Activated T-helper 2 cell treated with anti-CD3 and anti-CD28 coated beads, Interferon-gamma antibody, Interleukin-2, Interleukin-4, amounts not matched to agents 10 μg/mL and 5 μg/mL and 100 μg/mL, durations not matched to agents 14 hours and 24 hours and 36 hours (primary cell): ENCODE data around the gene OR52L1. TPM values are rescaled to one million over a fixed set of nuclear protein-coding genes. Genes with fewer than 3 reads are reported as not detected.
"Not testable (repeated sequence)": the region's sequence is repeated elsewhere in the genome, so short reads cannot be mapped to it uniquely, and the experiment has no call there.

Experiments
- DNase-seq: peaks from one replicate; pipeline ENCODE4 v3.0.0; 2021; ENCODE audit warnings: low spot score
- H3K27ac Mint-ChIP-seq: one replicate; pipeline ENCODE4 v1.8.0; 2021; ENCODE audit warnings: mixed read lengths
- H3K27me3 Mint-ChIP-seq: one replicate; pipeline ENCODE4 v1.8.0; 2021; ENCODE audit warnings: low read depth, mixed read lengths
- H3K36me3 Mint-ChIP-seq: one replicate; pipeline ENCODE4 v1.8.0; 2021; ENCODE audit warnings: low read depth, mixed read lengths
- H3K4me1 Mint-ChIP-seq: one replicate; pipeline ENCODE4 v1.8.0; 2021; ENCODE audit warnings: low read depth, mixed read lengths
- H3K4me3 Mint-ChIP-seq: one replicate; pipeline ENCODE4 v1.8.0; 2021; ENCODE audit warnings: low read depth, mild to moderate bottlenecking, moderate library complexity, mixed read lengths
- H3K9me3 Mint-ChIP-seq: one replicate; pipeline ENCODE4 v1.8.0; 2021; ENCODE audit warnings: mixed read lengths
- intact Hi-C: fragments of 100-400 bp; cut with micrococcal nuclease; formaldehyde crosslinking; loops from one replicate; pipeline ENCODE4 v1.15.1; 2023
- total RNA-seq: library from RNA; stranded (reverse); gene quantifications from 2 replicates; pipeline ENCODE4 v1.2.3, GENCODE V29; 2022

The OR52L1 gene
- total RNA-seq, 1 donor from 2014 or later: not detected

DNA sequence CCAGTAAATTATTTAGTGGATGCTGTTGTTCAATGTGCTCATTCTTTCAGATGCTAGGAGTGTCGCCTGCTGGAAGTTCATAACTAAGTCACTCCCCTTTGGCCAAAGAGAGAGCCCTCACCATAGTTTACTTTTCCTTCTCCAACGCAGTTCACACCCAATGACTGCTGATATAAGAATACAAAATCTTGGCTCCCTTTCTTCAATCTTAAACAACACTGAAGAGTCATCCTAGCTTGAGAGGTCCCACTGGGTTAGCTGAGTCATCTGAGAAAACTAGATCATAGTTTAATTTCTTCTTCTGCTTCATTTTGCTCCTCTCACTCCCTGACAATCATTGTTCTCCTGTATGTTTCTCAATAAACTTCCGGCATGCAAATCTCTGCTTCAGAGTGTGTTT, 5.4 kb upstream of the OR52L1 start:
- Mint-ChIP-seq H3K27me3 (peaks cover 2% of the 10 kb centered on the region), H3K27ac (no peak overlapping the region), H3K9me3 (no peaks in the 10 kb centered on the region), H3K4me3 (no peak overlapping the region), H3K4me1 (no peaks in the 10 kb centered on the region), H3K36me3 (no peaks in the 10 kb centered on the region)
- DNase-seq: no peak
- intact Hi-C loops: no loop called here

DNA sequence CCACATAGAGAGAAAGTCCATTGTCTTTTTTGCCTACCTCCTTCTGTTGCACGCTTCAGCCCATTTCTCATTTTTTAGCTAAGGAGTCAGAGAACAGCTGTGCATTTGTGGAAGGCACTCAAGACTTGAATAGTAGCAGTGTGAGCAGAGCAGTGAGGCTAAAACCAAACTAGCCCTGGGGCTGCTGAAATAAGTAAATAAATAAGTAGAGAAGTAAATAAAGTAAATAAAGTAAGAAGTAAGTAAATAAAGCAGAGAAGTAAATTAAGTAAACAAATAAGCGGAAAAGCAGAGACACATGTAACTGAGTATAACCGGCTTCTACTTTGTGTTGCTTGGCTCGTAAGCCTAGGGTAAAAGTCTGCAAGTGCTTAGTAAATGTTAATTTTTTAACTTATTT, 2.4 kb upstream of the OR52L1 start:
- intact Hi-C loops: loop anchor here (10.0 kb wide), 1 partner anchor 56 kb away; no protein-coding TSS in a partner anchor
- Mint-ChIP-seq H3K9me3 (no peaks in the 10 kb centered on the region), H3K27me3 (peaks cover 2% of the 10 kb centered on the region), H3K4me1 (no peaks in the 10 kb centered on the region), H3K36me3 (no peaks in the 10 kb centered on the region), H3K4me3 (no peak overlapping the region), H3K27ac (no peak overlapping the region)
- DNase-seq: no peak

DNA sequence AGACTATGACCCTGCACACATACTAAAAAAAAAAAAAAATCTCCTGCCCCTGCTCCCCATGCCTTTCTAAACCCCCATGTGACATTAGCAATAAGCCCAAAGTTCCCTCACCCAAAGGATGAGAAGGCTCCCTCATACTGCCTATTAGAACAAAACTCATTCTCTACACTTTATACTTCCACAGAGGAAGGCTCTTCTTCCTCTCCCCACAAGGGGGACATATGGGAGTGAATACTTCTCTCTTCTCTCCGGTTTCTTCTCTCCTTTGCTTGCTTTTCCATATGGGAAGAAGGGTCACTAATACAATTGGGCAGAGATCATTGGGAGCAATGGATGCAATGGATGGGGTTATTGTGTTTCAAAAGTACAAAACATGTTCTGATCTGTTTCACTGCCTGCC, 3.3 kb downstream of the OR52L1 start:
- Mint-ChIP-seq H3K27ac (no peak overlapping the region), H3K4me1 (no peaks in the 10 kb centered on the region), H3K27me3 (no peaks in the 10 kb centered on the region), H3K9me3 (no peaks in the 10 kb centered on the region), H3K4me3 (no peak overlapping the region), H3K36me3 (no peaks in the 10 kb centered on the region)
- intact Hi-C loops: loop anchor here (10.0 kb wide), 1 partner anchor 61 kb away; no protein-coding TSS in a partner anchor
- no peak for DNase-seq

DNA sequence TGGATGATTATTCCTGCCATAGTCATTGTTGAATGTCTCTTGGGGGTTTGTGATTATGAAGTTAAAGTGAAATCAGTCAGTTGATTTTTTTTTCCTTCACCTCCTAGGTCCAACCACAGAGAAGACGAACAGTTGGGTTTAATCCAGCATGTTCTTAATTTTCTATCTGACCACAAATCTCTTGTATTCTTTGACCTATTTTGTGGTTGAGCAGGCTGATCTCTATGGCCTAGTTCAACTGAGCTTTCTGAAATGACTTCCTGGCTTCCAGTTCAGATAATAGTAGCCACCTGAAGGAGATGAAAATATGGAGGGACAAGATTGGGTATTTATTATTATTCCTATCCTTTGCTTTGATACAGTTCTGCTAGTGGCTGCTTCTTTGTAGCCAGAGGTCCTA, 13.3 kb downstream of the OR52L1 start:
- no peaks in the 10 kb centered on the region for H3K36me3 Mint-ChIP-seq
- peaks cover 3% of the 10 kb centered on the region for H3K27me3 Mint-ChIP-seq
- no peak overlapping the region for H3K4me3 Mint-ChIP-seq
- intact Hi-C loops: no loop called here
- no peaks in the 10 kb centered on the region for H3K4me1 Mint-ChIP-seq
- DNase-seq: no peak
- H3K9me3 Mint-ChIP-seq: no peaks in the 10 kb centered on the region
- H3K27ac Mint-ChIP-seq: no peak overlapping the region

DNA sequence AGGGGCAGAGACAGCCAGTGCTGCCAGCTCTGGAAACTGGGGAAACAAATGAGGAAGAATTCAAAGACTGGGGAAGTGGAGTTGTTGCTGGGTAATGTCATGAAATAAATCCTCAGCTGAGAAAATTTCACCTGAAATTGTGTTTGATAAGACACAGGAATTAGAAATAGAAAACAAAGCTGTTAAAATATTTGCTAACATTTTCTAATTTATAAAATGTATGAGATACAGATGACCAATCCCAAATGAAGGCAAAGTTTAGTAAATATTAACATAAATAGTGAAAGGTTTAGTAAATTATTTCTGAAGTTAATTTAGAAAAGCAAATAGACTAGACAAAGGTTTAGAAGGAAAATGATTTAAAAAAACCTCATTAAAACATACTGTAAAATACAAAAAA, 18.4 kb downstream of the OR52L1 start, which contains the start of gene OR56A5:
Gene OR56A5 (minus strand): TSS at position 101 of the 400 bp plus-strand sequence. CDS start 0 bp downstream, at position 101.
- no peak within 1 kb of the TSS for H3K27ac Mint-ChIP-seq
- H3K9me3 Mint-ChIP-seq: peaks cover 8% of the 10 kb centered on the region
- H3K4me1 Mint-ChIP-seq: no peaks in the 10 kb centered on the region
- no peak within 1 kb of the TSS for H3K4me3 Mint-ChIP-seq
- H3K27me3 Mint-ChIP-seq: peaks cover 3% of the 10 kb centered on the region
- no peak for DNase-seq
- H3K36me3 Mint-ChIP-seq: no peaks in the 10 kb centered on the region
- intact Hi-C loops: no loop called here

DNA sequence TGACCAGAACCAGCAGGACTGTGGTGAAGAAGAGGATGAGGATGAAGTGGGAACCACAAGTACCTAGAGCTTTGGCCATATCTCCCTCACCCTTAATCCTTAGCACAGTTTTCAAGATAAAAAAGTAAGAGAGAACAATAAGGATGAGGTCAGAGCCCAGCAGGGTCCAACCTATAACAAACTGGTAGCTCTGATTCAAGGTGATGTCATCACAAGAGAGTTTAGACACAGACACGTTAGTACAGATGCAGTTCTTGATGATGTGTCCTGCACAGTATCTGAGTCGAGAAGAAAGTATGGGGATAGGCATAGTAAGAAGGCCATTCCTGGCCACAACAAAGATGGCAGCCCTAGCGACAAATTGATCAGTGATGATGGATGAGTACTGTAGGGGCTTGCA, 19.1 kb downstream of the OR52L1 start:
- no peak overlapping the region for H3K27ac Mint-ChIP-seq
- H3K27me3 Mint-ChIP-seq: peaks cover 3% of the 10 kb centered on the region
- H3K4me1 Mint-ChIP-seq: no peaks in the 10 kb centered on the region
- H3K4me3 Mint-ChIP-seq: no peak overlapping the region
- intact Hi-C loops: no loop called here
- DNase-seq: no peak
- H3K9me3 Mint-ChIP-seq: peaks cover 13% of the 10 kb centered on the region
- no peaks in the 10 kb centered on the region for H3K36me3 Mint-ChIP-seq

DNA sequence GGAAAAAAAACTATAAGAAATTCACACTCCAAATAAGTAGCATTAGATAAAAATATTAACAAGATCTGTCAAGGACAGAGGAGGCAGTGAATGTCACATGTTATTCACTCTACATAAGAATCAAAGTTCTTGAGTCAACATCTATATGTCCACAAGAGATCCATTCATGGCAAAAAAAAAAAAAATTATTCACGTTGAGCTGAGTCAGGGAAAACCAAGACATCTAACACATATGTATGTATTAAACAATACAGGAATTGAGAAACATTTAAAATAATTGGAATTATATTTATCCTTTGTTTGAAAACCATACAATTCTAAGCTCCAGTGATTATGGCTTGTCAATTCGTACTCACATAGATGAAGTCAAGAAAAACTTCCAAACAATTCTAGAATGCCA, 19.8 kb downstream of the OR52L1 start:
- Mint-ChIP-seq H3K9me3 (peaks cover 16% of the 10 kb centered on the region), H3K4me3 (no peak overlapping the region), H3K27me3 (peaks cover 3% of the 10 kb centered on the region), H3K36me3 (no peaks in the 10 kb centered on the region), H3K4me1 (no peaks in the 10 kb centered on the region), H3K27ac (no peak overlapping the region)
- intact Hi-C loops: no loop called here
- DNase-seq: no peak

DNA sequence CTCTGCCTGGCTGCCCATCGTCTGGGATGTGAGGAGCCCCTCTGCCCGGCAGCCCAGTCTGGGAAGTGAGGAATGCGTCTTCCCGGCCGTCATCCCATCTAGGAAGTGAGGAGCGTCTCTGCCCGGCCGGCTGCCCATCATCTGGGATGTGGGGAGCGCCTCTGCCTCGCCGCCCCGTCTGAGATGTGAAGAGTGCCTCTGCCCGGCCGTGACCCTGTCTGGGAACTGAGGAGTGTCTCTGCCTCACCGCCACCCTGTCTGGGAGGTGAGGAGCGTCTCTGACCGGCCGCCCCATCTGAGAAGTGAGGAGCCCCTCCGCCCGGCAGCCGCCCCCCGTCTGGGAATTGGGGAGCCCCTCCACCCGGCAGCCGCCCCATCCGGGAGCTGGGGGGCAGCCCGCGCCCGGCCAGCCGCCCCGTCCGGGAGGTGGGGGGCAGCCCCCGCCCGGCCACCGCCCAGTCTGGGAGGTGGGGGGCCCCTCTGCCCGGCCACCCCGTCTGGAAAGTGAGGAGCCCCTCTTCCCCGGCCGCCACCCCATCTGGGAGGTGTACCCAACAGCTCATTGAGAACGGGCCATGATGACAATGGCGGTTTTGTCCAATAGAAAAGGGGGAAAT, 26.0 kb downstream of the OR52L1 start:
- H3K27me3 Mint-ChIP-seq, intact Hi-C loops, H3K27ac Mint-ChIP-seq, H3K36me3 Mint-ChIP-seq, H3K4me1 Mint-ChIP-seq, DNase-seq, H3K4me3 Mint-ChIP-seq: not testable (repeated sequence)
- peaks cover 22% of the 10 kb centered on the region for H3K9me3 Mint-ChIP-seq

DNA sequence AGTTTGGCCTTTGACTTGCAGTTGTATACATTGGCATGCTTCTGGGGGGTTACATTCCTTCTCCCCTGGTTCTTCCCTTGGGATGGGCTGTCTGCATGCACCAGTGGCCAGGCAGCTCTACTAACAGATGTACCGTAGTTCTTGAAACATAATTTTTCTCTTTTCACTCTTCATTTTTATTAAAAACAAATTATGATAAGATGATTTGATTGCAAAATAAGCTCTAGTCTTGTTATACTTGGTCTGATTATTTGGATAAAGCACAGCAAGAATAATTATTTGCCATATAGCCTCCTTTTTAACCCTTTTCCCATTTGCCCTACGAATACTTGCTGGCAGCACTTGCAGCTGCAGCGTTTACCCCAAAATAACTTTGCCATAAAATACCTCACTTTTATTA, 31.2 kb downstream of the OR52L1 start:
- intact Hi-C loops: no loop called here
- Mint-ChIP-seq H3K27ac (no peak overlapping the region), H3K4me3 (no peak overlapping the region), H3K4me1 (no peaks in the 10 kb centered on the region), H3K9me3 (peaks cover 6% of the 10 kb centered on the region), H3K27me3 (no peaks in the 10 kb centered on the region), H3K36me3 (no peaks in the 10 kb centered on the region)
- no peak for DNase-seq

DNA sequence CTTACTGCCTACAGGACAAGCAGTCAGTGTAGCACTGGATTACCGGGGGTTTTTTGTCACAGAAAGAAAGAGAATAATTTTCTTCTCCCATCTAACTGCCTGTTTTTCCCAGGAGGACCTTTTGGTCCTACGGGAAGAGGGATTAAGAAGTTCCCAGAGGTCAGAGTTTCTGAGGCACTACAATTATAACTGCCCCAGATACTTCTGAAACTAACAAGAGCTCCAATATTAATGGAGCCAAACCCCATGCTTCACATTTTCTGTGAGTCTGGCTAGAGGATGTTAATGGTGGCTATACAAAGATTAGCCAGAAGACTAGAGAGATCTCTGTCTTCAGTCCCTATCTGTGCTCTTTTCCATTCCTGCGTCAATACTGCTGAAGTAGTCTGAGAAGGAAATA, 44.8 kb downstream of the OR52L1 start, which contains the start of gene OR56A3:
Gene OR56A3 (plus strand): TSS at position 301 of the 400 bp plus-strand sequence. CDS start 5,096 bp downstream, outside the sequence.
- Mint-ChIP-seq H3K4me3 (no peak within 1 kb of the TSS), H3K27ac (no peak within 1 kb of the TSS), H3K36me3 (no peaks in the 10 kb centered on the region), H3K4me1 (no peaks in the 10 kb centered on the region), H3K27me3 (peaks cover 1% of the 10 kb centered on the region), H3K9me3 (peaks cover 6% of the 10 kb centered on the region)
- intact Hi-C loops: no loop called here
- no peak for DNase-seq

DNA sequence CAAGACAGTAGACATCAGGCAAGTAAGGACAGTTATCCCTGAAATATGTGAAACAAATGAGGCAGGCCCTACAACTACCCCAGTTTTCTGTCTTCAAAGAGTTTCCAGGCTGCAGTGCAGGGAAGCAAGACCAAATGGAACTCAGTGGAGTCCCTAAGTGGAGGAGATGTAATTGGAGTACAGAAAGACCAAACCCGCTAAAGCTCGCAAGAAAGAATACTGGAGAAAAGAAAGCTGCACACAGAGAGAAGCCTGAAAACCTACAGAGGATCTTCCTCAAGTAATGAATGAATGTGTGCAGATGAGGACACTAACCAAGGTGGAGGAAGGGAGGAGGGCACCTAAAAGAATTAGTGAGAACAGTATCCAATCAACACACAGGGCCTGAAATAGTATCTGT, 46.0 kb downstream of the OR52L1 start:
- no peak for DNase-seq
- intact Hi-C loops: no loop called here

DNA sequence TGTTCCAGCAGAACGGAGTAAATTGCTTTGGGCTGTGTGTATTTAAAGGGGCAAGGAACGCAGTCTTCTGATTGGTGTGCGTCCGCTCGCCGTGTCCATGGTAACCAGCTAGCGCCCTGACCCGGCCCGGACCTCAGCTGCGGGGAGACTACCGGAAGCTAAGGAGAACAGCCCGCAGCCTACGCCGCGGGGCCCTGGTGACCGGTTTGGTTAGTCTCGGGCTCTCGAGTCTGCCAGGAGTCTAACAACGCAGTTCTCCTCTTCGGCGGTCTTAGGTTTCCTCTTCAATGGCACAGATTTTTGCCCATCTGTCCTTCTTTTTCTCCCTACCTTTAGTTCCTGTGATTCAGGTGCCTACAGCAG, 48.2 kb downstream of the OR52L1 start:
- Mint-ChIP-seq H3K4me3 (no peak overlapping the region), H3K27me3 (peaks cover 1% of the 10 kb centered on the region), H3K36me3 (no peaks in the 10 kb centered on the region), H3K27ac (no peak overlapping the region), H3K4me1 (no peaks in the 10 kb centered on the region), H3K9me3 (peaks cover 6% of the 10 kb centered on the region)
- intact Hi-C loops: no loop called here
- DNase-seq: no peak

More for the DNA sequence above, 46.0 kb downstream of the OR52L1 start:
- H3K4me1 Mint-ChIP-seq: no peaks in the 10 kb centered on the region
- H3K36me3 Mint-ChIP-seq: no peaks in the 10 kb centered on the region
- H3K27me3 Mint-ChIP-seq: peaks cover 1% of the 10 kb centered on the region
- H3K4me3 Mint-ChIP-seq: no peak overlapping the region
- no peak overlapping the region for H3K27ac Mint-ChIP-seq
- peaks cover 6% of the 10 kb centered on the region for H3K9me3 Mint-ChIP-seq

DNA sequence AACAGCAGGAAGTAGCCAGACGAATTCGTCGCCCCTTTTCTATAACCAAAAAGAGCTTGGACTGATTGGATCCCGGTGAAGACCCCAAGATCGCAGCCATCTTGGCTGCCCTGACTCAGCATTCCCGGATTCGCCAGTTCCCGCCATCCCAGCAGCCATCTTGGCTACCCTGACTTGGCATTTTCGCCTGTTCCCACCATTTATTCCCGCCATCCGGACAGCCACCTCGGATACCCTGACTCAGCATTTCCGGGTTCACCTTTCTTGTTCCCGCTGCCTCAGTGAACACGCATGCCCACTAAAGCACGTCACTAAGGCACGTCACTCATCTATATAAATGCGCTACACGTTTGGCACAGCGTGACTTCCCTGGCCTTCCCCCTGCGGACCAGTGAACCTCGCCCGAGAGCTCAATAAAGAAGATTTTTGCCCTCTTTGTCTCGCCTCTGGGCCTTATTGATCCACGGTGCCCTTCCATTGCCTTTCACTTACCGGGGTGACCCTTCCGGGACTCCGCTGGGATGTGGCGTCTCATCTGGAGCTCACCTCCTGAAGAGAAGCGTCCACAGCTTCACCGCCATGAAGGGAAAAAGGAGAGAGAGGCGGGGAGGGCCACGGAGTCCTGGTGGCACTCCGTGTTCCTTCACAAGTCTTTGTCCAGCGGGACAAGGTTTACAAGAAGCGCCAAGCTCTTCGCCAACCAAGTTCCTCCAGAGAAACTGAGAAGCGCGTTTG, 48.8 kb downstream of the OR52L1 start:
- intact Hi-C loops: no loop called here
- Mint-ChIP-seq H3K9me3 (peaks cover 6% of the 10 kb centered on the region), H3K27ac (no peak overlapping the region), H3K4me1 (no peaks in the 10 kb centered on the region), H3K27me3 (peaks cover 1% of the 10 kb centered on the region), H3K4me3 (no peak overlapping the region), H3K36me3 (no peaks in the 10 kb centered on the region)
- DNase-seq: no peak
